ENCODE measurements around the gene CD300A. TPM values are rescaled to one million over a fixed set of nuclear protein-coding genes. Genes with fewer than 3 reads are reported as not detected.

The CD300A gene
- total RNA-seq, 4 donors from 2014 or later = 1.4 to 2.5 TPM; not detected in 2

- no peaks in the 10 kb centered on the region for H3K27me3 ChIP-seq
- H3K4me3 ChIP-seq = no peak overlapping the region
- ATAC-seq (no peak), DNase-seq (no peak)
- no peaks in the 10 kb centered on the region for H3K36me3 ChIP-seq
- in situ Hi-C loops (cut with MboI; ENCODE audit: low sequenced_read_pairs in 4 of 4) (no loop called here), intact Hi-C loops (cut with DNase I; ENCODE audit: low total_unique reads) (no loop called here)
- no peak overlapping the region for H3K27ac ChIP-seq
- TF ChIP-seq POLR2A (IDR thresholded peaks at IDR 0.05) = no peak
- TF ChIP-seq, protein P1, sequence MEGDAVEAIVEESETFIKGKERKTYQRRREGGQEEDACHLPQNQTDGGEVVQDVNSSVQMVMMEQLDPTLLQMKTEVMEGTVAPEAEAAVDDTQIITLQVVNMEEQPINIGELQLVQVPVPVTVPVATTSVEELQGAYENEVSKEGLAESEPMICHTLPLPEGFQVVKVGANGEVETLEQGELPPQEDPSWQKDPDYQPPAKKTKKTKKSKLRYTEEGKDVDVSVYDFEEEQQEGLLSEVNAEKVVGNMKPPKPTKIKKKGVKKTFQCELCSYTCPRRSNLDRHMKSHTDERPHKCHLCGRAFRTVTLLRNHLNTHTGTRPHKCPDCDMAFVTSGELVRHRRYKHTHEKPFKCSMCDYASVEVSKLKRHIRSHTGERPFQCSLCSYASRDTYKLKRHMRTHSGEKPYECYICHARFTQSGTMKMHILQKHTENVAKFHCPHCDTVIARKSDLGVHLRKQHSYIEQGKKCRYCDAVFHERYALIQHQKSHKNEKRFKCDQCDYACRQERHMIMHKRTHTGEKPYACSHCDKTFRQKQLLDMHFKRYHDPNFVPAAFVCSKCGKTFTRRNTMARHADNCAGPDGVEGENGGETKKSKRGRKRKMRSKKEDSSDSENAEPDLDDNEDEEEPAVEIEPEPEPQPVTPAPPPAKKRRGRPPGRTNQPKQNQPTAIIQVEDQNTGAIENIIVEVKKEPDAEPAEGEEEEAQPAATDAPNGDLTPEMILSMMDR (IDR thresholded peaks at IDR 0.05 in 4 of 5, conservative IDR thresholded peaks at IDR 0.05 in 1 of 5) = no peak
- H3K4me1 ChIP-seq = no peaks in the 10 kb centered on the region
- H3K9me3 ChIP-seq = no peaks in the 10 kb centered on the region
Observed at GRCh38 chr17:74474043-74474792, 7.8 kb downstream of the CD300A start.

DNA sequence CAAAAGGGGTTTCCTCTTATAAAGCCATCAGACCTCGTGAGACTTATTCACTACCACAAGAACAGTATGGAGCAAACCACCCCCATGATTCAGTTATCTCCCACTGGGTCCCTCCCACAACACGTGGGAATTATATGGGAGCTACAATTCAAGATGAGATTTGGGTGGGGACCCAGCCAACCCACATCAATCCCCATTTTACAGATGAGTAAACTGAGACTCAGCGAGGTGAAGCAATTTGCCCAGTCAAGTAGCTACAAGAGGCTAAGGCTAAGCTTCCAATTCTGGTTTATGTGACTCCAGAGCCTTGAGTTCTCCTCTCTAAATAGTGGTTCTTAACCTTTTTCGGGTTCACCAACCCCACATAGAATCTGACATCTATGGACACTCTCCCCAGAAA lies 8.8 kb downstream of the CD300A start:
- no peaks in the 10 kb centered on the region for H3K36me3 ChIP-seq
- no peaks in the 10 kb centered on the region for H3K4me1 ChIP-seq
- H3K27me3 ChIP-seq = no peaks in the 10 kb centered on the region
- in situ Hi-C loops (cut with MboI; ENCODE audit: low sequenced_read_pairs in 4 of 4) = loop anchor here in 1 of 4 donors (25.0 kb wide), 1 partner anchor 263 kb away; the partner anchor contains the start of genes RPL38 and TTYH2
- H3K9me3 ChIP-seq = no peaks in the 10 kb centered on the region
- ATAC-seq = no peak
- no peak for TF ChIP-seq POLR2A (IDR thresholded peaks at IDR 0.05)
- TF ChIP-seq, protein P1 (IDR thresholded peaks at IDR 0.05 in 4 of 5, conservative IDR thresholded peaks at IDR 0.05 in 1 of 5) = no peak
- H3K4me3 ChIP-seq = no peak overlapping the region
- H3K27ac ChIP-seq = no peak overlapping the region
- no peak for DNase-seq
- intact Hi-C loops (cut with DNase I; ENCODE audit: low total_unique reads) = no loop called here

GRCh38 chr17:74477411-74477810 lies 11.0 kb downstream of the CD300A start:
- no peaks in the 10 kb centered on the region for H3K36me3 ChIP-seq
- ATAC-seq (no peak), DNase-seq (no peak)
- intact Hi-C loops (cut with DNase I; ENCODE audit: low total_unique reads) = no loop called here
- in situ Hi-C loops (cut with MboI; ENCODE audit: low sequenced_read_pairs in 4 of 4) = loop anchor here in 1 of 4 donors (25.0 kb wide), 1 partner anchor 265 kb away; the partner anchor contains the start of genes RPL38 and TTYH2
- H3K27ac ChIP-seq = no peak overlapping the region
- no peak for TF ChIP-seq POLR2A (IDR thresholded peaks at IDR 0.05)
- TF ChIP-seq, protein P1 (IDR thresholded peaks at IDR 0.05 in 4 of 5, conservative IDR thresholded peaks at IDR 0.05 in 1 of 5) = no peak
- H3K9me3 ChIP-seq = no peaks in the 10 kb centered on the region
- no peaks in the 10 kb centered on the region for H3K4me1 ChIP-seq
- no peaks in the 10 kb centered on the region for H3K27me3 ChIP-seq
- no peak overlapping the region for H3K4me3 ChIP-seq

- in situ Hi-C loops (cut with MboI; ENCODE audit: low sequenced_read_pairs in 4 of 4) = loop anchor here in 1 of 4 donors (25.0 kb wide), 1 partner anchor 266 kb away; the partner anchor contains the start of genes RPL38 and TTYH2
- ATAC-seq = no peak
- no peaks in the 10 kb centered on the region for H3K27me3 ChIP-seq
Observed at GRCh38 chr17:74478420-74479100, 12.1 kb downstream of the CD300A start.

More at GRCh38 chr17:74478420-74479100, 12.1 kb downstream of the CD300A start:
- Histone ChIP-seq H3K27ac (no peak overlapping the region), H3K36me3 (no peaks in the 10 kb centered on the region), H3K4me3 (no peak overlapping the region), H3K4me1 (no peaks in the 10 kb centered on the region), H3K9me3 (no peaks in the 10 kb centered on the region)
- no peak for TF ChIP-seq POLR2A (IDR thresholded peaks at IDR 0.05)
- TF ChIP-seq, protein P1 (IDR thresholded peaks at IDR 0.05 in 4 of 5, conservative IDR thresholded peaks at IDR 0.05 in 1 of 5) = no peak
- no peak for DNase-seq
- intact Hi-C loops (cut with DNase I; ENCODE audit: low total_unique reads) = no loop called here
